Mesendoderm (in vitro differentiated cells): ENCODE results near the gene GARIN1A.
"Not testable (repeated sequence)": the region's sequence is repeated elsewhere in the genome, so short reads cannot be mapped to it uniquely, and the experiment has no call there.

ENCODE experiments used
- DNase-seq: peaks from one replicate; pipeline ENCODE4 v3.0.0; 2013
- H2AK5ac ChIP-seq: 2 replicates; pipeline ENCODE4 v1.6.1; 2013; ENCODE audit warnings: low read length, inconsistent platforms
- H2BK120ac ChIP-seq: 2 replicates; pipeline ENCODE4 v1.6.1; 2013; ENCODE audit warnings: low read depth, mild to moderate bottlenecking, low read length, moderate library complexity, mixed read lengths
- H2BK15ac ChIP-seq: replicated peaks from 2 replicates; pipeline ENCODE4 v1.6.1; 2013; ENCODE audit warnings: low read depth, mild to moderate bottlenecking, moderate library complexity
- H2BK5ac ChIP-seq: 2 replicates; pipeline ENCODE4 v1.6.1; 2013; ENCODE audit warnings: low read length, inconsistent platforms
- H3K18ac ChIP-seq: 2 replicates; pipeline ENCODE4 v1.6.1; 2013; ENCODE audit warnings: mild to moderate bottlenecking, low read length, mixed read lengths
- H3K23ac ChIP-seq: one replicate; pipeline ENCODE4 v1.6.1; 2013; ENCODE audit warnings: low read length
- H3K27ac ChIP-seq: 2 replicates; pipeline ENCODE4 v1.5.1; 2013; ENCODE audit warnings: low read depth, mild to moderate bottlenecking, inconsistent platforms, low read length, moderate library complexity
- H3K27me3 ChIP-seq: 2 replicates; pipeline ENCODE4 v1.6.1; 2013; ENCODE audit warnings: low read length, control low read depth, mild to moderate bottlenecking, inconsistent platforms; ENCODE audit not compliant: insufficient read depth, poor library complexity
- H3K36me3 ChIP-seq: 2 replicates; pipeline ENCODE4 v1.6.1; 2013; ENCODE audit warnings: low read length, inconsistent platforms; ENCODE audit not compliant: control insufficient read depth, insufficient read depth
- H3K4ac ChIP-seq: one replicate; pipeline ENCODE4 v1.6.1; 2013; ENCODE audit warnings: low read depth, mild to moderate bottlenecking, low read length, moderate library complexity
- H3K4me1 ChIP-seq: 2 replicates; pipeline ENCODE4 v1.6.1; 2013; ENCODE audit warnings: low read depth, low read length, inconsistent platforms; ENCODE audit not compliant: control insufficient read depth
- H3K4me2 ChIP-seq: 2 replicates; pipeline ENCODE4 v1.6.1; 2013; ENCODE audit warnings: low read length
- H3K4me3 ChIP-seq: 2 replicates; pipeline ENCODE4 v1.5.1; 2013; ENCODE audit warnings: mild to moderate bottlenecking, low read length
- H3K56ac ChIP-seq: one replicate; pipeline ENCODE4 v1.6.1; 2013; ENCODE audit warnings: low read length
- H3K79me1 ChIP-seq: 2 replicates; pipeline ENCODE4 v1.6.1; 2013; ENCODE audit warnings: low read length, inconsistent platforms
- H3K79me2 ChIP-seq: 2 replicates; pipeline ENCODE4 v1.6.1; 2013; ENCODE audit warnings: mild to moderate bottlenecking, low read length; ENCODE audit not compliant: control insufficient read depth, insufficient read depth
- H3K9ac ChIP-seq: 2 replicates; pipeline ENCODE4 v1.6.1; 2013; ENCODE audit warnings: low read length, inconsistent platforms
- H4K5ac ChIP-seq: one replicate; pipeline ENCODE4 v1.6.1; 2013; ENCODE audit warnings: low read length
- H4K8ac ChIP-seq: one replicate; pipeline ENCODE4 v1.6.1; 2013; ENCODE audit warnings: low read depth, mild to moderate bottlenecking, control low read depth, low read length, moderate library complexity
- WGBS: extraction: QIAGEN DNeasy Blood & Tissue Kit; methylation state at CpG from one replicate; pipeline ENCODE4 v1.1.7; 2013; ENCODE audit warnings: low lambda C conversion rate, missing lambda C conversion rate; ENCODE audit not compliant: insufficient coverage; ENCODE audit errors: extremely low coverage; 5-methylcytosine and 5-hydroxymethylcytosine counted together

GARIN1A gene

GRCh38 chr7:128683738-128684137 is 11.6 kb downstream of the GARIN1A start:
- no CpG with 5 or more reads among the region's 4 CpGs for WGBS
- H4K8ac ChIP-seq, H3K4me3 ChIP-seq, H3K23ac ChIP-seq, H3K4me1 ChIP-seq, H3K4ac ChIP-seq, H2BK15ac ChIP-seq, H3K56ac ChIP-seq, H2AK5ac ChIP-seq, H3K27ac ChIP-seq, H3K9ac ChIP-seq, H2BK120ac ChIP-seq, H3K79me2 ChIP-seq, DNase-seq, H3K36me3 ChIP-seq, H2BK5ac ChIP-seq, H3K4me2 ChIP-seq, H3K27me3 ChIP-seq, H3K18ac ChIP-seq, H4K5ac ChIP-seq, H3K79me1 ChIP-seq: not testable (repeated sequence)

- Histone ChIP-seq H3K4ac (no peak overlapping the region), H3K79me1 (no peaks in the 10 kb centered on the region), H3K56ac (no peak overlapping the region), H4K5ac (no peak overlapping the region), H2BK120ac (no peak overlapping the region), H3K36me3 (no peaks in the 10 kb centered on the region), H4K8ac (no peak overlapping the region), H3K27ac (no peak overlapping the region), H3K79me2 (no peaks in the 10 kb centered on the region), H3K18ac (no peak overlapping the region), H2BK15ac (no peak overlapping the region), H3K4me2 (no peak overlapping the region), H3K9ac (no peak overlapping the region), H2BK5ac (no peak overlapping the region), H3K27me3 (no peaks in the 10 kb centered on the region), H3K4me3 (no peak overlapping the region), H3K23ac (no peak overlapping the region), H2AK5ac (no peak overlapping the region), H3K4me1 (no peaks in the 10 kb centered on the region)
- no CpG with 5 or more reads among the region's 3 CpGs for WGBS
- no peak for DNase-seq
These were observed 15.0 kb downstream of the GARIN1A start for GRCh38 chr7:128687131-128687530.

- no peaks in the 10 kb centered on the region for H3K36me3 ChIP-seq
- no peak overlapping the region for H3K4me2 ChIP-seq
- no peak overlapping the region for H2BK15ac ChIP-seq
- no peak overlapping the region for H3K23ac ChIP-seq
- no peak overlapping the region for H3K4me3 ChIP-seq
- no peaks in the 10 kb centered on the region for H3K79me1 ChIP-seq
- H4K8ac ChIP-seq, result no peak overlapping the region
- no peak overlapping the region for H3K4ac ChIP-seq
- H2BK5ac ChIP-seq, result no peak overlapping the region
- H3K27me3 ChIP-seq, result no peaks in the 10 kb centered on the region
- no peak overlapping the region for H3K56ac ChIP-seq
- H2BK120ac ChIP-seq, result no peak overlapping the region
- WGBS, result no CpG with 5 or more reads among the region's 5 CpGs
- no peak overlapping the region for H2AK5ac ChIP-seq
- H3K4me1 ChIP-seq, result no peaks in the 10 kb centered on the region
- DNase-seq, result no peak
- no peak overlapping the region for H3K27ac ChIP-seq
- H3K79me2 ChIP-seq, result no peaks in the 10 kb centered on the region
- H4K5ac ChIP-seq, result no peak overlapping the region
- H3K18ac ChIP-seq, result no peak overlapping the region
- no peak overlapping the region for H3K9ac ChIP-seq
These were observed 16.4 kb downstream of the GARIN1A start for GRCh38 chr7:128688492-128688891.

GRCh38 chr7:128689161-128689935 is 17.3 kb downstream of the GARIN1A start:
- H2BK5ac ChIP-seq, H3K27me3 ChIP-seq, H4K8ac ChIP-seq, H4K5ac ChIP-seq, DNase-seq, H3K56ac ChIP-seq, H3K4ac ChIP-seq, H3K36me3 ChIP-seq, H3K79me1 ChIP-seq, H2BK120ac ChIP-seq, H3K4me3 ChIP-seq, H3K23ac ChIP-seq, H3K79me2 ChIP-seq, H2AK5ac ChIP-seq, H3K18ac ChIP-seq, H3K4me2 ChIP-seq, H3K4me1 ChIP-seq, H3K27ac ChIP-seq, H2BK15ac ChIP-seq, H3K9ac ChIP-seq: not testable (repeated sequence)
- no CpG with 5 or more reads among the region's 59 CpGs for WGBS

GRCh38 chr7:128691227-128691626 is 19.1 kb downstream of the GARIN1A start:
- Histone ChIP-seq H3K36me3 (no peaks in the 10 kb centered on the region), H2BK120ac (no peak overlapping the region), H3K79me1 (no peaks in the 10 kb centered on the region), H3K56ac (no peak overlapping the region), H3K4me3 (no peak overlapping the region), H3K79me2 (no peaks in the 10 kb centered on the region), H4K8ac (no peak overlapping the region), H4K5ac (no peak overlapping the region), H3K4ac (no peak overlapping the region), H3K4me2 (no peak overlapping the region), H2AK5ac (no peak overlapping the region), H3K9ac (no peak overlapping the region), H3K23ac (no peak overlapping the region), H2BK5ac (no peak overlapping the region), H2BK15ac (no peak overlapping the region), H3K27me3 (no peaks in the 10 kb centered on the region), H3K18ac (no peak overlapping the region), H3K4me1 (no peaks in the 10 kb centered on the region), H3K27ac (no peak overlapping the region)
- WGBS, result no CpG with 5 or more reads among the region's 1 CpG
- no peak for DNase-seq
